SK-N-MC (cell line): ENCODE results near the gene KCNAB2.

Experiments
- EZH2 ChIP-seq: fragments of 200-600 bp; sonication (generic); IDR thresholded peaks from one replicate; pipeline ENCODE4 v1.6.1; 2017; ENCODE audit warnings: antibody characterized with exemption
- FOXP2 ChIP-seq: optimal IDR thresholded peaks from 2 replicates; pipeline ENCODE3; 2011; ENCODE audit warnings: mild to moderate bottlenecking, moderate library complexity; ENCODE audit not compliant: insufficient read depth; ENCODE audit errors: extremely low read length, control extremely low read depth
- POLR2AphosphoS5 ChIP-seq: IDR thresholded peaks from 2 replicates; pipeline ENCODE4 v1.6.1; 2012; ENCODE audit warnings: mild to moderate bottlenecking, low read depth, low read length, borderline replicate concordance

DNA sequence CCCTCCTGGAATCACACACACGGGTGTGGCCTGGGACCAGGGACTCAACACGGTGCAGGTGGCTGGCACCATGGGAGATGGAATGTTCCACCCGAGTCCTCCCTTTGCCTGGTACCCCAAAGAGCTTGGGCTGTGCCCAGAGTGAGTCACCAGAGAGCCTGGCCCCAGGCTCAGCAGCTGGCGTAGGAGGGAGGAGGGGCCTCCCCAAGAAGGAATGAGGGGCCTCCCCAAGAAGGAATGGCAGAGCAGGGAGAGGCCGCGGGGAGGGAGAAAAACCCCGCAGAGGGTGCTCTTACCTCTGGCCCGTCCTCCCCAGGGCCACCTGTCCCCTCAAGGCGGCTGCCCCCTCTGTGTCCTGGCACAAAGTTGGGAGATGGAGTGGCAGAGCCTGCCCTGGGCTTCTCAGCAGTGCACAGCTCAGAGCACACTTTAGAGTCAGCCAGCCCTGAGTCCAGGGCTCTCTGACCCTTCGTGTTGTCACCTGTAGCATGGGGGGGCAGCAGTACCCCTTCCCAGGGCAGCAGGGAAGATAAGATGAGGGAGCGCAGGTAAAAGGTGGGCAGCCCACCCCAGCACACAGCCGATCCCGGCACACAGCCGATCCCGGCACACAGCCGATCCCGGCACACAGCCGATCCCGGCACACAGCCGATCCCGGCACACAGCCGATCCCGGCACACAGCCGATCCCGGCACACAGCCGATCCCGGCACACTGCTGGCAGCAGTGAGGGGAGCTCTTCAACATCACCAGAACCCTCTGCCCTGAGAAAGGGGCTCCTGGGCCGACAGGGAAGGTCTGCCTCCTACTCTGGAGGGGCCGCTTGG is 20.2 kb upstream of the KCNAB2 start:
- TF ChIP-seq EZH2 (no peak), FOXP2 (no peak), POLR2AphosphoS5 (no peak)
